ENCODE results near the gene KREMEN1. TPM values are rescaled to one million over a fixed set of nuclear protein-coding genes. Genes with fewer than 3 reads are reported as not detected.

KREMEN1 gene
- total and polyA plus RNA-seq, 2 donors (not counting 1 experiment from before 2014, with no cell fraction given) = 0.01 TPM; not detected in 1

- no peaks in the 10 kb centered on the region for H3K79me2 ChIP-seq (ENCODE audit: control insufficient read depth, insufficient read depth, low read length)
- intact Hi-C loops (cut with micrococcal nuclease) = loop anchor here (5.0 kb wide), 1 partner anchor 35 kb away; no protein-coding TSS in a partner anchor
- no peak overlapping the region for H3K9ac ChIP-seq (ENCODE audit: low read length)
- Mint-ChIP-seq H3K27me3 (peaks cover 74% of the 10 kb centered on the region), H3K9me3 (ENCODE audit: insufficient read depth) (no peaks in the 10 kb centered on the region), H3K4me3 (peak overlapping the region; percentile 33), H3K4me1 (peaks cover 28% of the 10 kb centered on the region), H3K27ac (no peak overlapping the region)
- H4K20me1 ChIP-seq (ENCODE audit: control insufficient read depth, insufficient read depth, low read length, poor library complexity, severe bottlenecking) = no peaks in the 10 kb centered on the region
- TF ChIP-seq, protein P1, sequence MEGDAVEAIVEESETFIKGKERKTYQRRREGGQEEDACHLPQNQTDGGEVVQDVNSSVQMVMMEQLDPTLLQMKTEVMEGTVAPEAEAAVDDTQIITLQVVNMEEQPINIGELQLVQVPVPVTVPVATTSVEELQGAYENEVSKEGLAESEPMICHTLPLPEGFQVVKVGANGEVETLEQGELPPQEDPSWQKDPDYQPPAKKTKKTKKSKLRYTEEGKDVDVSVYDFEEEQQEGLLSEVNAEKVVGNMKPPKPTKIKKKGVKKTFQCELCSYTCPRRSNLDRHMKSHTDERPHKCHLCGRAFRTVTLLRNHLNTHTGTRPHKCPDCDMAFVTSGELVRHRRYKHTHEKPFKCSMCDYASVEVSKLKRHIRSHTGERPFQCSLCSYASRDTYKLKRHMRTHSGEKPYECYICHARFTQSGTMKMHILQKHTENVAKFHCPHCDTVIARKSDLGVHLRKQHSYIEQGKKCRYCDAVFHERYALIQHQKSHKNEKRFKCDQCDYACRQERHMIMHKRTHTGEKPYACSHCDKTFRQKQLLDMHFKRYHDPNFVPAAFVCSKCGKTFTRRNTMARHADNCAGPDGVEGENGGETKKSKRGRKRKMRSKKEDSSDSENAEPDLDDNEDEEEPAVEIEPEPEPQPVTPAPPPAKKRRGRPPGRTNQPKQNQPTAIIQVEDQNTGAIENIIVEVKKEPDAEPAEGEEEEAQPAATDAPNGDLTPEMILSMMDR (IDR thresholded peaks at IDR 0.05) = peak; percentile 22
- TF ChIP-seq EZH2 (IDR thresholded peaks at IDR 0.05; ENCODE audit: borderline replicate concordance, insufficient read depth, low read depth, low read length, poor library complexity, severe bottlenecking) = no peak
- H3K27me3 ChIP-seq (replicated peaks in 1 of 4; ENCODE audit: control extremely low read depth in 1 of 4, control insufficient read depth in 3 of 4, insufficient read depth in 4 of 4, low read length in 3 of 4) = peaks cover 0 to 73% (median 38%) of the 10 kb centered on the region in 4 experiments
- ChIA-PET POLR2A (interaction anchor here (1.1 kb wide), 1 partner anchor 20 kb away, joined by 7 read pairs; no protein-coding TSS in a partner anchor), CTCF (interaction anchor here (0.9 to 6.0 kb wide), 5 partner anchors 9 to 49 kb away, joined by 3 to 24 read pairs (median 3); no protein-coding TSS in a partner anchor)
- H3K9me3 ChIP-seq (ENCODE audit: control extremely low read depth in 1 of 3, control insufficient read depth in 2 of 3, insufficient read depth in 1 of 3, low read length in 2 of 3) = peaks cover 0 to 10% (median 0%) of the 10 kb centered on the region in 3 donors
- no peaks in the 10 kb centered on the region for H3K36me3 ChIP-seq (replicated peaks in 1 of 2; ENCODE audit: control extremely low read depth in 1 of 2, control insufficient read depth in 1 of 2, extremely low read depth in 1 of 2, insufficient read depth in 2 of 2, low read length in 1 of 2)
- no peak overlapping the region for H3K27ac ChIP-seq (ENCODE audit: low read length in 2 of 2)
- WGBS (ENCODE audit: insufficient coverage) = 6% methylated on average over 24 of the region's 24 CpGs
- peak; percentile 56 for DNase-seq
- peak overlapping the region; percentile 55 for H3K4me2 ChIP-seq (replicated peaks; ENCODE audit: low read depth, low read length, poor library complexity, severe bottlenecking)
- H3K4me3 ChIP-seq (ENCODE audit: control extremely low read depth in 1 of 5, extremely low read depth in 1 of 5, insufficient read depth in 1 of 5, low read depth in 2 of 5, low read length in 4 of 5) = no peak overlapping the region
- ATAC-seq (ENCODE audit: low read depth) = peak; percentile 68
- H3K4me1 ChIP-seq (ENCODE audit: control insufficient read depth in 2 of 2, insufficient read depth in 2 of 2, low read length in 2 of 2) = peaks cover 26 to 28% of the 10 kb centered on the region in 2 donors
- no peak overlapping the region for H2AFZ ChIP-seq (ENCODE audit: insufficient read depth, low read depth, low read length, poor library complexity, severe bottlenecking)
Measured at GRCh38 chr22:29202212-29203192, 129.7 kb downstream of the KREMEN1 start.
